GM18867 (cell line): ENCODE measurements around the gene RAB30.

Experiments used
- ATAC-seq: cut with Tn5 transposase; IDR thresholded peaks from one replicate; pipeline ENCODE4 v1.9.1; 2021; ENCODE audit warnings: mild to moderate bottlenecking, moderate library complexity; ENCODE audit not compliant: unreplicated experiment

The RAB30 gene

GRCh38 chr11:83070731-83071566 is 748 bp downstream of the RAB30 start:
- no peak for ATAC-seq

DNA sequence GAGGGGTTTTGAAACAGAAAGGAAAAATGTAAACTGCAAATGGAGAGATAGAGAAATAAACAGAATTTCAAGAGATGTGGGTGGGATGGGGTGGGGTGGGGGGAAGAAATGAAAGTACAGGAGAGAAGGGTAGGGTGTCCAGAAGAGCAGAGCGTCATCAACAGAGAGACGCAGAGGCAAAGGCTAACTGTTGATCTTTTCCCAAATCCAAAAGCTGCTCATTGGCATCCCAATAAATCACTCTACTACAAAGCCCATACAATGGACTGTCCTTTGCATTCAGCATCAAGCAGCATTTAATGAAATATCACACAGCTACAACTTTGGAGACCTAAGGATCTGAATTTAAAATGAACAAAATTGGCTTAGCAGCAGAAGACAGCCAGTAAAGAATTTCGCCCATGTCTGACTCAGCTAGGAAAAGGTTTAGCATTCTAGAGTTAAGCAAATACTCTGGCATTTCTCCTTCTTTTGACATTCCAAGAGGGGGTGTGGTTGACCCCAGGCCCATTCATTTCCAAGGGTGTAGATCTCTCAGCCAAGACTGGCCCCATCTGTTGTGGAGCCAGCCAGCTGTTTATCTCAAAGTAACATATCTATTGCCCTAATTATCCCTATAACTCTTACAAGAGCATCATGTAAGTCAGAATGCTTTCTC is 1.5 kb downstream of the RAB30 start:
- ATAC-seq: no peak

- no peak for ATAC-seq
Measured at GRCh38 chr11:83069441-83070043, 2.2 kb downstream of the RAB30 start.

DNA sequence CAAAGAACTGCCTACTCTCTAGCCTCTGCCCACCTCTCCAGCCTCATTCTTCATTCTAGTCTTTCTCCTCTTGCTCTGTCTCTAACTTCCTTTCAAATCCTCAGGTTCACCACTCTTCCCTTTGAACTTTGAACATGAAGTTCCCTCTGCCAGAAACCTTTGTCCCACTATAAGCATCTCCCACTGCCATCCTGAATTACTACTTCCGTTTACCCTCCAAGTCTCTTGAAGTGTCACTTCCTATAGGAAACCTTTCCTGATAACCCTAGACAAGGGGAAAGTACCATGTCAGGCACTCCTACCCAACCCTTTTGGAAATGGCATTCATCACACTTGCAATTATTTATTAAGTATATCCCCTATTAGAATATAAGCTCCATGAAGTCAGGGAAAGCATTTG is 3.1 kb downstream of the RAB30 start:
- no peak for ATAC-seq

DNA sequence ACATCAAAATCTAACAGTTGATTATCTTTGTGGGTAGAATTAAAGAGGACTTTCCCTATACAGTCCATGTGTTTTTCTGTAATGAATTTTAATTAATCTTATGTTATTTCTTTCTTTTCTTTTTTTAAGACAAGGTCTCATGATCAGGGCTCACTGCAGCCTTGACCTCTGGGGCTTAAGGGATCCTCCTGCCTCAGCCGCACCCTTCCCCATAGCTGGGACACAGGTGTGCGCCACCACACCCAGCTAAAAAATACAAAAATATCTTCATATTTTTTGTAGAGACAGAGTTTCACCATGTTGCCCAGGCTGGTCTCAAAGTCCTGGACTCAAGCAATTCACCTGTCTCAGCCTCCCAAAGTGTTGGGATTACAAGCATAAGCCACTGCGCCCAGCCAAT is 7.7 kb downstream of the RAB30 start:
- ATAC-seq: no peak

DNA sequence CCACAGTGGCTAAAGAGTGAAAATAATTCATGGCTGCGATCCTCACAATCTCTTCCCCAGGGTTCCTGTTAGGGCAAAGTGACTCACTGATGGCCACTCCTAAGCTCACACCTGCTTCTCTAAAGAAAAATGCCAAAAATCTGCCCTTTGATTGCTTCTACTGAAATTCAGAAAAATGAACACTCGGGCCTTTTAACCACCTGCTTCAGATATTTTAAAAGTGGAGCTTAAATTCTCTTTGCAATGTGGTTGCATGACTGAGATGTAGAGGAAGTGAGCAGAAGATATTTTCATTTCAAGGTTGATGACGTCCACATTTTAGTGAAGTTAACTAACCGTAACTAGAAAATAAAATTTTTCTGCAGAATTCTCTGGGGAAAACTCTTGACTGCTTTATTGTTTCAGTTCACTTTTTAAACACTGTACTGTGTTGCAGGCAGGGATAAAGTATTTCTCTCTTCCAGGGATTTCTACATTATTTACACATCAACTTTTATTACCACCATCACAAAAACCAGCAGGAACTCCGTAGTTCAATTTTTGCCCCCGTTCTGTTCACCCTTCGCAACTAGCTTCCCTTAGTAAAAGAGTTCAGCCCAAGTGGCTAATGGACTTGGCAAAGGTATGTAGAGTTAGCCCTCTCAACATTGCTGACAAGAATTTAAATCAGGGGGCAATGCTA is 8.5 kb downstream of the RAB30 start:
- ATAC-seq: peak; percentile 78

DNA sequence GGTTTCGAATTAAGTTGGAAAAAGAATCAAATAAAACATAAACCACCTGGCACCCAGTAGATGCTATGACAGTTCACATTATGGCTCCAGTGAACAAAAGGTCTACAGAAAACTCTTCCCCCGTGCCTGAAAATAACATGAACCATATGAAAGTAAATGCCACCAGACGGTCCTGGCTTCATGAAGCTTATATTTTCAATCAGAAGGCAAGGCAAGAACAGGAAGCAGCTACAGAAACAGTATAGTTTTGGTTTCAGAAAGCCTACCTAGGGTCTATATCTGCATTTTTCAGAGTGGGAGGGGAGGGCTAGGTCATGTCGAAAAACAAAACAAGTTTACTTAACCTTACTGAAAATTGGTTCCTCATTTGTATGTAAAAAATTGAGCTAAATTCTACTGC is 9.8 kb downstream of the RAB30 start:
- ATAC-seq: peak; percentile 76

GRCh38 chr11:83060965-83061364 is 10.7 kb downstream of the RAB30 start:
- no peak for ATAC-seq

- ATAC-seq: no peak
Measured at GRCh38 chr11:83057721-83058120, 14.0 kb downstream of the RAB30 start.

DNA sequence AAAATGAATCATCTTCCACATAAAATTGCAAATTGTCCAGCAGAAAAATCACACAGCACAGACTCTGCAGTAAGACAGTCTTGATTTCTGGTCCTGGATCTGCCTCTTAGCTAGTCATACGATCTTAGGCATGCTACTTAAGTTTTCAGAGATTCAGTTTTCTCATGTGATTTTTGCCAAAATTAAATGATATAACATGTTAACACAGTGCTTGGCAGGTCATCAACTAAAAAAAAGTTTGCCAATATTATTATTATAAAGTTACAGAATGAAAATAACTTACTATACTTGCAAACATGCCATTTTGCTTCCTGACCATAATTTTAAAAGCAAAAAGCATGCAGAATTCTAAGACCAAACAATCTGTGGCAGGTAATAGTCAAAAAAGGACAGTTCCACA is 15.1 kb downstream of the RAB30 start:
- ATAC-seq: no peak

GRCh38 chr11:83056204-83056603 is 15.5 kb downstream of the RAB30 start:
- ATAC-seq: no peak

GRCh38 chr11:83054904-83055380 is 16.8 kb downstream of the RAB30 start:
- peak; percentile 69 for ATAC-seq

DNA sequence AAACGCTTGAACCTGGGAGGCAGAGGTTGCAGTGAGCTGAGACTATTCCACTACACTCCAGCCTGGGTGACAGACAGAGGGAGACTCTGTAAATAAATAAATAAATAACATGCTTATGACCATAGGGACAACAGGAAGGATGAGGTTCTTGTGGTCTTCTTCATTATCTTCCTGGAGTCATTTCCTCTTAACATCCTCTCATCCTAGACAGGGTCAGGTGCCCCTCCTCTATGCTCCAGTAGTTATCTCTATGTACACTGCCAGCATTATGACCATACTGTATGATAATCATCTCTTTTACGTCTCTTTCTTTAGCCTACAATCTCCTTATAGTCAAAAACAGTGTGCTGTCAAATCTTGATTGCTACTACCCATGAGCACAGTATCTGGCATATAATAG is 17.7 kb downstream of the RAB30 start:
- ATAC-seq: no peak

DNA sequence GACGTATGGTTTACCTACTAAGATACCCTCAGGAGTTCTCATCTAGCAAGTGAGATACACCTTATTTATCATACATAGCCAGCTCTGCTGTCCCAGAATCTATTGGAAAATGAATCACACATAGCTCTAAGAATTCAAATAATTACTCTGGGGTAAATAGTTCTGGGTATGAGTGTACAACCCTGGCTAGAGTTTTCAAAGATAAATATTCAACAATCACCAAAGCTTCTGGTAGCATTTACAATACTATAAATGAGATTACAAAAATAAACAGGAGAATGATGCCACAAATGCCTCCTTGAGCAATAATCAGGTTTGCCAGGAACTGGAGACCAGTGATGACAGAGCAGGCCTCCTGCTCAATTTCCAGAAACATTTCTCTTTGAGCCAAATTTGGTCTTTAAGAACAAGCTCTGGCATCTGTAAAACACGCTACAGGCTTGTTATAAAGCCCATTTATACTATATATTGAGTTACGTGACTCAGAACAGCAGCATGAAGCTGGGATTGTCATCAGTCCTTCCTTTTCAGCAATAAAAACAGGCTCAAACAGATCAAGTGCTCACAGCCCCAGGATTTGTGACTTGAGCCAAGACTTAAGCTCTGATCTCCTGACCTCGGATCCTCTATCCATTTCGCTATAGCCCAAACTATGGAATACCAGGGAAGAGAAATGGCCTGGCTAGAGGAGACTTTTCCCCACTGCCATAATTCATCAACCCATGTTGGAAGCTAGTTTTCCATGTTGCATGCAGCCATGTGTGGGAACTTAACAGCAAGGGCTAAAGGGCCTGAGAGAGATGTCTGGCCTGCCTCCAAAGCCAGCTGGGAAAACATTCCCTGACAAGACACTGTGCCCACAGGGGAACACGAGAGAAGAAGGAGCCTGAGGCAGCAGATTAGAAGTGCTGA is 19.7 kb downstream of the RAB30 start:
- ATAC-seq: no peak

DNA sequence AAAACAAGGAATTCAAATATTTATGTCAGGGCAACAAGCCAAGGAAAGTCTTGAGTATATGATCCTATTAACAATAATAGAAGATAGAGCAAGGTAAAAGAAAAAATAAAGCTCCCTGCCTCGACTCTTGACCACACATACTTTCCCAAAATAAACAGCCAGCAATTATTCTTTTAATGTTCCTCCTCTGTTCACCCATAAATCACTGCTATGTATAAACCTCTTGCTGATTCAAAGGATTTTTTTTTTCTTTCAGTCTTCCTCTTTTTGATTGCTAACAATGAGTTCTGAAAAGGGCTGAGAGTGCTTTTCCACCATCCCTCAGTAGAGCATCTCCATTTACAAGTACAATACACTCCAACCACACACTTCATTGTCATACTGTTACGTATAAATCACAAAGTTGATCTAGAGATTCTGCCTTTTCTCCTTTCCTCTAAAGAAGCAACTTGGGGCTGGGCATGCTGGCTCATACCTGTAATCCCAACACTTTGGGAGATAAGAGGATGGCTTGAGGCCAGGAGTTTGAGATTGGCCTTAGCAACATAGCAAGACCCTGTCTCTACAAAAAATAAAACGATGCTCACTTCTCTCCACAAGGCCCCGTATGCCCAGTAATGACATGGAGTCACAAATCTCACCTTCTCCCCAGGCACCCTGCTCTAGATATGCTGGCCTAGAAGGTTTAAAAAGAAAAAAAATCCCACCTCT is 24.0 kb downstream of the RAB30 start:
- no peak for ATAC-seq

- no peak for ATAC-seq
Measured at GRCh38 chr11:83046621-83047172, 25.0 kb downstream of the RAB30 start.

DNA sequence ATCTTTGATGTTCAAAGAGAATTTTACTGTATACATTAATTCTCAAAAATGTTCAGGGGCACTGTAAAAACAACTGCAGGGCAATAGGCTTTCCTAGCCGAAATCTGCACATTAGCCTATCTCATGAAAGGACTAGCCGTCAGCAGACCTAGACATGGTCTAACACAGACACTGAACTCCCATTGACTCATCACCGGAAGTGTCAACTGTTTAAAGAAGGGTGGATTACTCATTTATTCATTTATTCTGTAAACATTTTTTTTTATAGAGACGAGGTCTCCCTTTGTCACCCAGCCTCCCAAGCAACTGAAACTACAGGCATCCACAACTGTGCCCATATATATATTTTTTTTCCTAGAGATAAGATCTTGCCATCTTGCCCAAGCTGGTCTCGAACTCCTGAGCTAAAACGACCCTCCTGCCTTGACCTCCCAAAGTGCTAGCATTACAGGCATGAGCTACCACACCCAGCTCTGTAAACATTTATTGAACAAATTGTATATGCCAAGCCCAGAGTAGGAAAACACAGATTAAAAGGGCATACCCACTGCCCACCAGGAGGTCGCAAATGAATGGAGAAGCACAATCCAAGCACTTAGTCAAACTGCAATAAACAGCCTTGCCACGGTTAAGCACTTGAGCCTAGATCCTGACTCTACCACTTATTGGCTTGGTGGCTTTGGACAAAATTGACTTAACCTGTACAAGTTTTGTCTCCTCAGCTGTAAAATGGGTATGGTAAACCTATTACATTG is 26.6 kb downstream of the RAB30 start:
- ATAC-seq: peak; percentile 88

DNA sequence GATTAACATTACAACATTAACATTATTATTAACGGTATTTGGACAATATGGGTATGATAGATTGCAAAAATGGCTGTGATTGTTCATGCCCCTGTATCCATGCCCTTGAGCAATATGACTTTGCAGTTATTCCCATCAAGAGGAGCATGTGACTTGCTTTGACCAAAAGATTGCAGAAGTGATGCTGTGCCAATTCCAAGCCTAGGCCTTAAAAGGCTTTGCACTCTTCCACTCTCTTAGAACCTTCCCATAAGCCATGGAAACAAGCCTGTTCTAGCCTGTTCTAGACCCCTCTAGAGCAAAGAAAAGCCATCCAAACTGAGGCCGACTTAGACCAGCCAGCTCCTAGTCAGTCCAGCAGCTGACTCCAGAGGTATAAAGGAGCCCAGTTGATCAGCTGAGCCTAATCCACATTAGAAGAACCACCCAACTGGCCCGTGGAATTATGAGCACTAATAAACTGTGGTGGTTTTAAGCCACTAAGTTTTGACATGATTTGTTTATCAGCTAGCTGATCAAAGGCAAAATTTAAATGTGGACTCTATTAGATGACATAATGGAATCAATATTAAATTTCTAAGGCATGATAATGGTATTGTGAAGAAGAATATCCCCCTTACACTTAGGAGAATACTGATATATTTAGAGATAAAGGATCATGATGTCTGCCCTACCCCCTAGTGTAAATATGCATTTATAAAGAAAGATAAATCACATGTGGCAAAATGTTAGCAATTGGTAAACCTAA is 28.6 kb downstream of the RAB30 start:
- no peak for ATAC-seq
